Measurements from ENCODE around the gene CLSTN2.

Gene CLSTN2

DNA sequence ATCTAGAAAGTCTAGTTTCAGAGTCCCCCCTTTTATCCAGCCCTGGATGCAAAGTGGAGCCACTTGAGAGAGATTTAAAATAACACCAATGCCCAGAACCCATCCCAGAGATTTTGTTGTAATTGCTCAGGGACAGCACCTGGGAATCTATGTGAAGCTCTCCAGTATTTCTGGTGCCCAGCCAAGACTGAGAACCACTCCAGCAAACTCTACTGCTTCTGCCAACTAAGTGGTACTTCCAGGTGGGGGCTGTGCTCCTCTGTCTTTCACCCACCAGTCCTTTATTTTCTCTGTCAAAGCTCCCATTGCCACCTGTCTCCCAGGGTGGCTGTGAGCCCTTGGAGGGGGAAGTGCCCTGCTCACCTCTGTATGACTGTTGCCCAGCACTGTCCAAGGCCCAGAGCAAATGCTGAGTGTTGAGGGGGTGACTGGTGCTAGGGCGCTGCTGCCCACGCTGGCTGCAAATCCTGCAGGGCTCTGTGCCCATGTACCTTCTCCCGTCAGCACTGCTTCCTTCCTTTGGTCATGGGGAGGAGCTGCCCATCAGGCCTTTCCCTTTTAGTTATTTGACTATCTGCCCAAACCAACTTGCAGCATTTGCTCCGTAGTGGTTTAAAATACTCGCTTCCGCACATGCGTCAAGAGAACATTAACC is 9.4 kb downstream of the CLSTN2 start:
- DNase-seq = no peak

DNA sequence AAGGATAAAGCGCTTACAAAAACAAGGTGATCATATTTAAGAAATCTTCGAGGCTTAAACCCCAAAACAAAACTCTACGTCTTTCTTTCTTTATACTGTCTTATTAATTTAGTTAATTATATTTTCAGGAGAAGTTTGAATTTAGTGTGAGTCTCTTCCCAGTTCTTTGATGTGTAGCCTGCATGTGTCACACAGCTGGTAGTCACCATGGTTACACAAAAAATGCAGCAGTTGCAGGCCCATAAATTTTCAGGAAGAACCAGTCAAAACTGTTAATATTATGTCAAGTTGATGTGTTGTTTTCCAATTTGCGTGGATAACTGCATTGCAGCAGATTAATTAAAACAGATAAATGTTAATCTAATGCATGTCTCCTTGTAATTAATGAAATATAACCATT is 10.4 kb downstream of the CLSTN2 start:
- no peak for DNase-seq

DNA sequence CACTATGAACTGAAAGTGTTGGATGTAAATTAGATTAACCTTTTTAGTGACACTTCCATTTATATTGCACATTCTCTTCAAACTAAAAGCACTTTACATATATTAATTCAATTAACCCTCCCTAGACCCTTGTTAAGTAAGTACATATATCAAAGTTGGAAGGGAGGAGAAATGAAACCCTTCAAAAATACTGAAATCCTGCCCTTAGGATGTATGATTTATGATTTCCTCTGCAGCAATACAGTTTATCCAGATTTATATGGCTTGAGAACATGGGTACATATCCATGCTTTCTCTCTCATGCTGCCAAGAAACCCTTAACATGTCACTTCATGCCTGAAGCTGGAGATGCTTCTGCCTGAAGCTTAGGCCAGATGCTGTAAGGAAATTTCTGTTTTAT is 11.0 kb downstream of the CLSTN2 start:
- DNase-seq = no peak

DNA sequence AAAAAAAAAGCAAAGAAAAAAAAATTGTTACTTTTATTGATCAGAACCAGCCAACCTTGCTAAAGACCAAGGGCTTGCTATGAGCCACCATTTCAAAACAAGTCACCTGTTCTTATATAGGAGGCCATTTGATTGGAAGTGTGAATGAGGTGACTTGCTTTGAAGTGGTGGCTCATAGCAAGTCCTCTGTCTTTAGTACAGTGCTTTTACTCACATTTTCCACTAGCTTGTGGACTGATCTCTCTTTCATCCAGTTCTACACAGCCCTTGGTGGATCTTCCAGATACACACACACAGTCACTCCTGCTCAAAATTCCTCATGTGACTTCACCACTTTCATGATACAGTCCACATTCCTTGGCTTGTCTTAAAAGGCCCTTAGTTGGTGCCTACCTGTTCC is 13.5 kb downstream of the CLSTN2 start:
- no peak for DNase-seq

- DNase-seq = no peak
These were observed 13.9 kb downstream of the CLSTN2 start for GRCh38 chr3:139948898-139949297.

GRCh38 chr3:139953131-139953910 is 18.3 kb downstream of the CLSTN2 start:
- no peak for DNase-seq

DNA sequence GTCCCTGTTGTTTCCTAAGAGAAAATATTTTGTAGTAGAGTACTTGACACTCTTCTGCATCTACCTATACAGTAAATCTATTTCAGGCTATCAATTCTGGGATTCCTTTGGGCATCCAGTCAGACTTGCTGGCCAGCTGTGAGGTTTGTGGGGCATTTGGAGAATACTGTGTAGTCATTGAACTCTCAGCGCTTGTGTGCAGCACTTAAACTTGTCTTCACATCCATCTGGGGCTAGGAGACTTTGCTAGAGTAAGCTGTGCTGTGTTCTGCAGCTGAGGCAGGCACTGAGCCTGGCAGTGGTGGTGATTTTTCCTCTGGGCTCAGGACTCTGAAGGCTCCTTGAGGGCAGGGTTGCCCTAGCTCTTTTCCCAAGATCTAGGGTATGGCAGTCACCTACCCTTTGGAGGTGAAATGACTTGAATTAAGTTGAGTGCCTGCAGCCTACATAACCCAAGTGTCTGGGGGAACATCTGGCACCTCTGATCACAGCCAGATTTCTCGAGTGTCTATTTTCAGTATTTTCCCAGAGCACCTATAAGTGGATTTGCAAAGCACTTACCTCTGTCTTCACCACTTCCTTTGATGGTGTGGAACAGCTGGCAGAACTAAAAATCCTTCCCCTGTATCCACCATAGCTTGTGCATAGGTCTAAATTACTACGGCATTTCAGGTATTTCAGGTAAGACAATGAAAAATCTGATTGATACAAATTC is 19.3 kb downstream of the CLSTN2 start:
- no peak for DNase-seq

DNA sequence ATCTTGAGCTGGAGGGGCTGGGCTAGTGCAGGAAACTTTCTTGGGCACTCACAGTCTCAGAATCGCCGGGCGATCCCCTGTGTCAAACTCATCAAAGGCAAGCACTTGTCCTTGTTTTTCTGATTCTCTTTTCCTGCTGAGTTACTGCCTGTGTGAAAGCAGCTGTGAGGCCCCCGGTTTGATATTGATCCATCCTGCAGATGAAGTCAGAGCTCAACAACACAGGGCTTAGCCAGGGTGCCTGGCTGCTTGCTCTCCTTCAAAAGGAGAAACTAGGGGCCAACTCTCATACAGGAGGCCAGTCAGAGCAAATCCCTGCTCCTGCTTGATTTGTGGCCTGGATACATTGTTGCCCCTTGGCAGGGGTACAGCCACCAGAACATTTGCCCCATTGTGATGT is 22.9 kb downstream of the CLSTN2 start:
- DNase-seq = no peak

- DNase-seq = no peak
These were observed 34.4 kb downstream of the CLSTN2 start for GRCh38 chr3:139969386-139969785.

- DNase-seq = no peak
These were observed 35.5 kb downstream of the CLSTN2 start for GRCh38 chr3:139970526-139970925.

DNA sequence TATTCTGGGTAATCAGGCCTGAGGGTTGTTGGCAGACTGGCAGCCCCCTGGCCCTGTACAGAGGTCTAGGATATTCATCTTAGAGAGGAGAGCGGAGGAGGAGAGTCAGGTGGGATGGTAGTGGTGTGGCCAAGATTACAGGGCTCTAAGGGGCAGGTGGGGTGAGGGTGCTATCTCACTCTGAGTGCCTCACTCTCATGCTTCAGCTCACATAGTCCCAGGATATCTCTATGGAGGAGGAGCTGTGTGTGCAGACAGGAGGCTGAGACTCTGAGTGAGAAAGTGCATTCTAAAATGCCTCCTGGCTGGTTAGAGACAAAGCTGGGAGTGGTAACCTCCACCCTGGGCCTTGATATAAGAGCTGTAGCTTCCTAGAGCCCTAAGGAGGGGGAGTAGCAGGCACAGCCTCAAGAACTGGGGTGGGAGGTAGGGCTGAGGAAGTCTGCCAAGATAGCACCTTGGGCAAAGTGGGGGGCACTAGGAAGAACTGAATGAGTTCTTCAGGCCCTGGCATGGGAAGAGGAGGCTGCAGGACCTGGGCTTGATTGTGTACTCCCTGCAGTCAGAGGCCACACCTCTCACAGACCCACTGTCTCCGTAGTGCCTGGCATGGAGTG is 39.9 kb downstream of the CLSTN2 start:
- DNase-seq = no peak

- no peak for DNase-seq
These were observed 40.8 kb downstream of the CLSTN2 start for GRCh38 chr3:139975594-139976365.

- no peak for DNase-seq
These were observed 44.0 kb downstream of the CLSTN2 start for GRCh38 chr3:139978966-139979365.

DNA sequence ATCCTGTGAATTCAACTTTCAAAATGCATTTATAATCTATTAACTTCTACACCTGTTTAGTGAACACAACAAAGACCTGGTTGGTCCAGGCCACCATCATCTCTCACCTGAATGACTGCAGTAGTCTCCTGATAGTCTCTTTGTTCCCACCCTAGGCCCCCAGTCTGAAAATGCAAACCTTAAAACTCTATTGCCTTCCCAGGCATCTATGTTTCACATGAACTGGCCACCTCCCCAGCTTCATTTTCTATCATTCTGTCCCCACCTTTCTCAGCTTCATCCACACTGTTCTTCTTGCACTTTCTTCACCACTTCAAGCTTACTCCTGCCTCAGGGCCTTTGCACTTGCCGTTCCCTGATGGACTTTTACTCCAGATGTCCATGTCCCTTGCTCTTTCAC is 45.0 kb downstream of the CLSTN2 start:
- DNase-seq = no peak

GRCh38 chr3:139982404-139982803 is 47.4 kb downstream of the CLSTN2 start:
- DNase-seq = no peak

GRCh38 chr3:139985576-139985975 is 50.6 kb downstream of the CLSTN2 start:
- DNase-seq = no peak

DNA sequence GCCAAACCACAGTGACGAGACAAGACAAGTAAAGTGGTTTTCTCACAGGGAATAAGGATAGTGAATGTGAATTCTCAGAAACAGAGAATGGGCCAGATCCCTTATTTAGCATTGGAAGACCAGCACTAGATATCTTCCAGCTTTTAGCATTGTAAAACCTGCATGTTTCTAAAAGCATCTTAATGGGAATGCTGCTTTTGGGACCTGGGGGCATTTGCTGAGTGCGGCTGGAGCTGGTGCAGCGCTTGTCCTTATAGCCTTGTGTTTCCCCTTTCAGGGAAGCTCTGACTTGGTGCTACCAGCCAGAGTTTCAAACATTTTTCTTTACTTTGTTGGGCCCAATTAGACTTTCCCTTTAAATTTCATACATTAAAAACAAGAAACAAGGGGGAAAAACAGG is 52.9 kb downstream of the CLSTN2 start:
- DNase-seq = no peak

DNA sequence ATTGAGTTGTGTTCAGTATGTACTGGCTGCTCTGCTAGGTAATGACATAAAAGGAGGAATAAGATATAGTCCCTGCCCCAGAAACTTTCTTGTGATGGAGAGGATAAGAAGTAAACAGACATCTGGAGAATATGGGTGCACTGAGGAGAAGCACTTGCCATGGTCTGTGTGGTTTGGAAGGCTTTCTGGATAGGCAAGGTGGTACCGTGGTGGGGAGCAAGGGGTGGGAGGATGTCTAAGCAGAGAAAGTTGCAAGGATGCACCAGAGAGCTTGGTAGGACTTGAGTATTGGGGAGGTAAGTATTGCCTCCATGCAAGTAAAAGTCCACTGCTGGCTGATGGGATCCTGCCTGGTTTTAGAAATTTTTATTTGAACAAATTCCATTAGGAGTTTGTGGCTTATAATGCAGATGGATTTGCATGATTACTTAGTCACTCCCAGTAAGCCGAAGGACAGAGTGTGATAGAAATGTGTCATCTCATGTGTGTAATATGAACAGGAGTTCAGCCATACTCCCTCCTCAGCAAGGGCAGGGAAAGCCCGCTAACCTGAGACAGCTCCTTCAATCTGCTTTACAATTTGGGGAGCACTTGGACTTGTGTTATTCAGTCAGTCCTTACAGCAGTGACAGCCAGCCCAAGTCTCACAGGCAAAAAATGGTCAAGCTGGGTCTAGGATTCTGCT is 53.6 kb downstream of the CLSTN2 start:
- no peak for DNase-seq

GRCh38 chr3:139994891-139995290 is 59.9 kb downstream of the CLSTN2 start:
- no peak for DNase-seq

GRCh38 chr3:140004271-140004670 is 69.3 kb downstream of the CLSTN2 start:
- no peak for DNase-seq

DNA sequence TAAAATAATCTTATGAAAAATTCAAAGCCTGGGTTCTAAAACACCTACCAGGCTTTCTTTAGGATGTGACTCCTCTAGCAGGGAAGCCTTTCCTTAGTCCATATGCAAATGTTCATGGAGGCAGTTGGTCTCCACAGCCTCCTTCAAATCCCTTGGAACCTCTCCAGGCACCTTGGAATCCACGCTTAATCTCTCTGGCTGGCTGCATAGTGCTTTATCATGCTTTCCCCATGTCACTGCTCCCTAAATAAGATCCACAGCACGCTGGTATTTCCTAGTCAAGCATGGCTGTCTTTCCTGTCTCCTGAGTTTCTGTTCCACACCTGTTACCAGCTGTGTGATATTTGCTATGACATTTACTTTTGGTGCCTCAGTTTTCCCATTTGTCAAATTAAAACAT is 71.3 kb downstream of the CLSTN2 start:
- no peak for DNase-seq

GRCh38 chr3:140007081-140007480 is 72.1 kb downstream of the CLSTN2 start:
- no peak for DNase-seq

Data from activated CD4-positive, alpha-beta T cell treated with anti-CD3 and anti-CD28 coated beads, Interleukin-2, Interleukin-6, amounts not matched to agents 100 ng/mL and 50 ng/mL, durations not matched to agents 16 hours and 8 hours (primary cell).